HG02852 (cell line): Measurements from ENCODE around the gene NAGK.
"Not testable (repeated sequence)": the region's sequence is repeated elsewhere in the genome, so short reads cannot be mapped to it uniquely, and the experiment has no call there.

Source experiments
- ATAC-seq: cut with Tn5 transposase; IDR thresholded peaks from one replicate; pipeline ENCODE4 v1.9.1; 2021; ENCODE audit warnings: mild to moderate bottlenecking, moderate library complexity; ENCODE audit not compliant: unreplicated experiment

NAGK gene

GRCh38 chr2:71067567-71068217 is 756 bp upstream of the NAGK start:
- ATAC-seq: peak; percentile 1

GRCh38 chr2:71069376-71069775 is 928 bp downstream of the NAGK start:
- no peak for ATAC-seq

GRCh38 chr2:71070294-71071093 is 2.0 kb downstream of the NAGK start:
- no peak for ATAC-seq

GRCh38 chr2:71071681-71072398 is 3.4 kb downstream of the NAGK start:
- peak; percentile 43 for ATAC-seq

- no peak for ATAC-seq
Observed at GRCh38 chr2:71072492-71072891, 4.0 kb downstream of the NAGK start.

DNA sequence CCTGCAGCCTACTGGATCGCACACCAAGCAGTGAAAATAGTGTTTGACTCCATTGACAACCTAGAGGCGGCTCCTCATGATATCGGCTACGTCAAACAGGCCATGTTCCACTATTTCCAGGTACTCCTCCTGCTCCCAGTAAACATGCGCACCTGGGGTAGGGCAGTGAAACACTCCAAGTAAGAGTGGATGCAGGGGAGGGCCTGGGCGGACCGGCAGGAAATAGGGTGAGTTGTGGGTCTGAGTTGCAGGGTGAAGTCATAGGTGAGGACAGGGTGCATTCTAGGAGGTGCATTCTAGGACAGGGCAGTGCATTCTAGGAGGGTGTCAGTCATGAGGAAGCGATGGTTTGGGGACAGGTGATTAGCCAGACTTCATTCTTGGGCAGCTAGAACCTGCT is 5.0 kb downstream of the NAGK start:
- ATAC-seq: no peak

- ATAC-seq: no peak
Observed at GRCh38 chr2:71074893-71075395, 6.5 kb downstream of the NAGK start.

DNA sequence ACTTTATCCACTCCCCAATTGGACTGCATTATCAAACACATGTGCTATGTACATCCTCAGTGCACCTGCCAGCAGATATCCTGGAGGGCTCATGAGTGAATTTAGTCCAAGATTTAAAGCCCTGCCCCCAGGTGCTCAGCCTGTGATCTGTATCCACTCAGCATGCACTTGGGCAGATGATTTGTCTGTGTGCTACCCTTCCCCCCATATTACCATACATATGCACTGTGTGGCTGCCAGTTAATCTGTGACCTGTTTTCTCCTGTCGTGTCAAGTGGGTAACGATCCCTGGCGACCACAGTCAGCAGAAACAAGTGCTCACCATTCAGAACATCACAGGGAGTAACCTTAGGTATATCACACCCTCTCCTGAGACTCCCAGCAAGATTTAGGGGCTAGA is 10.2 kb downstream of the NAGK start:
- no peak for ATAC-seq

GRCh38 chr2:71082402-71083252 is 14.2 kb downstream of the NAGK start:
- peak; percentile 53 for ATAC-seq

GRCh38 chr2:71083297-71083696 is 14.8 kb downstream of the NAGK start:
- not testable (repeated sequence) for ATAC-seq

DNA sequence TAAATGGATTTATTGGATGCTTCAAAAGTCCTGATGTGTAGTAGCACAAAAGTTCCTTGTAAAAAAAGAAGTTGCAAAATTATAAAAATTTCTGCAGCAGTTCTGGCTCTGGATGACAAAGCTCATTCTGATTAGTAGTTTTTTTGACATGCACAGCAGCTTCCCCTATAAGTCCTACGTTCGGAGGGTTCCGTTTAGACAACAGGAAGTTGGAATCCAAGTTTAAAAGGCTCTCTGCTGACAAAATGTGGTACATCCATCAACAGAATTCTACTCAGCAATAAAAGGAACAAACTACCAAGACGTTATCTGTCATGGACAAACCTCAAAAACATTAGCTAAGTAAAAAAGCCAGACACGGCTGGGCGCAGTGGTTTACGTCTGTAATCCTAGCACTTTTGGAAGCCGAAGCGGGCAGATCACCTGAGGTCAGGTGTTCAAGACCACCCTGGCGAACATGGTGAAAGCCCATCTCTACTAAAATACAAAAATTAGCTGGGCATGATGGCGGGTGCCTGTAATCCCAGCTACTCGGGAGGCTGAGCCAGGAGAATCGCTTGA is 15.4 kb downstream of the NAGK start:
- not testable (repeated sequence) for ATAC-seq

- ATAC-seq: not testable (repeated sequence)
Observed at GRCh38 chr2:71085325-71086003, 17.0 kb downstream of the NAGK start.

DNA sequence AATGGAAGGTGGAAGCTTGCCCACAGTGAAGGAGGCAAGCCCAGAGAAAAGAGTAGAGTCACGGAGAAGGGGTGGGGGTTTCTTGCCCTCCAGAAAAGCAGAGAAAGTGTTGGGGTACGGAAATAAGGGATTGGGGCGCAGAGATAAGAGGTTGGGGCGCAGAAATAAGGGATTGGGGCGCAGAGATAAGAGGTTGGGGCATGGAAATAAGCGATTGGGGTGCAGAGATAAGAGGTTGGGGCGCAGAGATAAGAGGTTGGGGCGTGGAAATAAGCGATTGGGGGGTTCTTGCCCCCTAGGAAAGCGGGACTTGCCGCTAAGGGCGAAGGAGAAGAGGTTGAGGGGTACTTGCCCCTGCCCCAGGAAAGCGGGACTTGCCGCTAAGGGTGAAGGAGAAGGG is 21.0 kb downstream of the NAGK start:
- not testable (repeated sequence) for ATAC-seq

DNA sequence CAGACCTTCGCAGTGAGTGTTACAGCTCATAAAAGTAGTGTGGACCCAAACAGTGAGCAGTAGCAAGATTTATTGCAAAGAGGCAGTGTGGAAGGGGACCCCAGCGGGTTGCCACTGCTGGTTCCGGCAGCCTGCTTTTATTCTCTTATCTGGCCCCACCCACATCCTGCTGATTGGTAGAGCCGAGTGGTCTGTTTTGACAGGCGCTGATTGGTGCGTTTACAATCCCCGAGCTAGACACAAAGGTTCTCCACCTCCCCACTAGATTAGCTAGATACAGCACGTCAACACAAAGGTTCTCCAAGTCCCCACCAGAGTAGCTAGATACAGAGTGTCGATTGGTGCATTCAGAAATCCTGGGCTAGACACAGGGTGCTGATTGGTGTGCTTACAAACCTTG is 23.4 kb downstream of the NAGK start:
- ATAC-seq: not testable (repeated sequence)

GRCh38 chr2:71092491-71093260 is 24.2 kb downstream of the NAGK start:
- not testable (repeated sequence) for ATAC-seq

GRCh38 chr2:71100195-71100964 is 31.9 kb downstream of the NAGK start:
- no peak for ATAC-seq

- ATAC-seq: no peak
Observed at GRCh38 chr2:71101656-71102055, 33.2 kb downstream of the NAGK start.

GRCh38 chr2:71102981-71103681 is 34.7 kb downstream of the NAGK start:
- no peak for ATAC-seq
